PC-3 (cell line): ENCODE data around the gene HCN3.

ENCODE experiments used
- CTCF ChIP-seq: fragments of 300-600 bp; sonication (generic); conservative IDR thresholded peaks from 2 replicates; pipeline ENCODE4 v1.5.1; 2017; ENCODE audit warnings: antibody characterized with exemption, low read depth, mild to moderate bottlenecking, low read length
- EZH2 ChIP-seq: fragments of 300-600 bp; sonication (generic); IDR thresholded peaks from one replicate; pipeline ENCODE4 v1.6.1; 2017; ENCODE audit warnings: antibody characterized with exemption, mild to moderate bottlenecking, low read length; ENCODE audit not compliant: unreplicated experiment

GRCh38 chr1:155284476-155284875 is 7.2 kb downstream of the HCN3 start:
- TF ChIP-seq CTCF (no peak), EZH2 (no peak)
